OCI-LY7 (cell line): Measurements from ENCODE around the gene SLCO2A1. TPM values are rescaled to one million over a fixed set of nuclear protein-coding genes. Genes with fewer than 3 reads are reported as not detected.

ENCODE experiments used
- BruUV-seq: library from RNA; stranded (reverse); fragments of 400-500 nt; replicated peaks from 2 replicates; lab custom pipeline; 2021; lab: Mats Ljungman, UMichigan
- CTCF ChIA-PET: fragments of 300-600 bp; sonication (Branson Sonifier 250); formaldehyde crosslinking; loops from one replicate; lab custom pipeline; 2022; ENCODE audit warnings: antibody characterized with exemption; ENCODE audit not compliant: unreplicated experiment; lab: Charles Lee
- POLR2A ChIA-PET: fragments of 300-600 bp; sonication (Branson Sonifier 250); formaldehyde crosslinking; loops from one replicate; lab custom pipeline; 2022; ENCODE audit warnings: antibody characterized with exemption; lab: Charles Lee
- DNase-seq: peaks from one replicate; pipeline ENCODE4 v3.0.0-alpha.2; 2015; ENCODE audit warnings: low spot score
- H2AFZ ChIP-seq: fragments of 200-600 bp; sonication (generic), shearing (Covaris generic); 2 replicates; pipeline ENCODE4 v1.6.1; 2014; ENCODE audit warnings: mild to moderate bottlenecking, antibody characterized with exemption, low read length, moderate library complexity
- H3K27ac ChIP-seq: fragments of 200-600 bp; sonication (generic); 2 replicates; pipeline ENCODE4 v1.5.1; 2014; ENCODE audit warnings: mixed run types, low read depth, mild to moderate bottlenecking, moderate library complexity, low read length, inconsistent platforms; ENCODE audit not compliant: poor library complexity, severe bottlenecking
- H3K36me3 ChIP-seq: fragments of 200-600 bp; sonication (generic); 2 replicates; pipeline ENCODE4 v1.6.1; 2014; ENCODE audit warnings: mild to moderate bottlenecking, antibody characterized with exemption, low read length, moderate library complexity, mixed read lengths; ENCODE audit not compliant: insufficient read depth
- H3K4me1 ChIP-seq: fragments of 200-600 bp; sonication (generic); 2 replicates; pipeline ENCODE4 v1.5.1; 2014; ENCODE audit warnings: mild to moderate bottlenecking, low read length; ENCODE audit not compliant: insufficient read depth, poor library complexity, severe bottlenecking
- H3K4me2 ChIP-seq: fragments of 200-600 bp; sonication (generic); 2 replicates; pipeline ENCODE4 v1.6.1; 2014; ENCODE audit warnings: mild to moderate bottlenecking, low read length
- H3K4me3 ChIP-seq: fragments of 200-600 bp; sonication (generic); 2 replicates; pipeline ENCODE4 v1.5.1; 2014; ENCODE audit warnings: mild to moderate bottlenecking, low read depth, low read length; ENCODE audit not compliant: poor library complexity, severe bottlenecking
- H3K79me2 ChIP-seq: fragments of 200-600 bp; sonication (generic); 2 replicates; pipeline ENCODE4 v1.6.1; 2016; ENCODE audit warnings: low read depth, mild to moderate bottlenecking, low read length, moderate library complexity, mixed read lengths; ENCODE audit not compliant: insufficient read depth
- H3K9me2 ChIP-seq: fragments of 200-600 bp; sonication (generic); 2 replicates; pipeline ENCODE4 v1.6.1; 2016; ENCODE audit warnings: mild to moderate bottlenecking, low read length, mixed read lengths; ENCODE audit not compliant: insufficient read depth
- H3K9me3 ChIP-seq: fragments of 200-600 bp; sonication (generic); 2 replicates; pipeline ENCODE4 v1.6.1; 2014; ENCODE audit warnings: mild to moderate bottlenecking, mixed run types, low read length, mixed read lengths
- H4K20me1 ChIP-seq: fragments of 200-600 bp; sonication (generic); 2 replicates; pipeline ENCODE4 v1.6.1; 2014; ENCODE audit warnings: mild to moderate bottlenecking, antibody characterized with exemption, low read length, moderate library complexity, mixed read lengths; ENCODE audit not compliant: insufficient read depth
- CTCF ChIP-seq: fragments of 200-600 bp; sonication (generic); conservative IDR thresholded peaks from 2 replicates; pipeline ENCODE4 v1.5.1; 2014; ENCODE audit warnings: mild to moderate bottlenecking, antibody characterized with exemption, low read length, moderate library complexity, mixed read lengths
- EZH2phosphoT487 ChIP-seq: fragments of 200-600 bp; sonication (generic); IDR thresholded peaks from 2 replicates; pipeline ENCODE4 v1.6.1; 2018; ENCODE audit warnings: low read depth, borderline replicate concordance, mild to moderate bottlenecking, mixed run types, antibody characterized with exemption, low read length, moderate library complexity, mixed read lengths
- intact Hi-C: fragments of 100-400 bp; cut with micrococcal nuclease; formaldehyde crosslinking; loops from one replicate; pipeline ENCODE4 v1.10.0; 2022; ENCODE audit not compliant: unreplicated experiment
- total RNA-seq, 2 experiments: library from RNA; depleted of rRNA in 1 of 2; stranded (reverse); fragments of >200 nt in 1 of 2; shearing (Covaris generic) in 1 of 2; gene quantifications; 2 replicates each; pipeline ENCODE4 v1.2.3, GENCODE V29; 2014 to 2022

Gene SLCO2A1
- total RNA-seq, 2 experiments from 2014 or later, result not detected

GRCh38 chr3:133997871-133998635, 31.7 kb downstream of the SLCO2A1 start:
- BruUV-seq, result no TSS peak
- intact Hi-C loops, result no loop called here
- Histone ChIP-seq H2AFZ (no peak overlapping the region), H3K4me2 (no peak overlapping the region), H3K9me3 (no peaks in the 10 kb centered on the region), H3K79me2 (no peaks in the 10 kb centered on the region), H3K4me3 (no peak overlapping the region), H3K27ac (no peak overlapping the region), H3K36me3 (no peaks in the 10 kb centered on the region), H3K4me1 (no peaks in the 10 kb centered on the region), H4K20me1 (no peaks in the 10 kb centered on the region), H3K9me2 (no peaks in the 10 kb centered on the region)
- POLR2A ChIA-PET, result interaction anchor here (0.6 to 0.8 kb wide), 2 partner anchors 52 to 656 kb away, joined by 3 to 5 read pairs; no protein-coding TSS in a partner anchor
- CTCF ChIA-PET, result no interaction called here
- TF ChIP-seq EZH2phosphoT487 (no peak), CTCF (no peak)
- no peak for DNase-seq

DNA sequence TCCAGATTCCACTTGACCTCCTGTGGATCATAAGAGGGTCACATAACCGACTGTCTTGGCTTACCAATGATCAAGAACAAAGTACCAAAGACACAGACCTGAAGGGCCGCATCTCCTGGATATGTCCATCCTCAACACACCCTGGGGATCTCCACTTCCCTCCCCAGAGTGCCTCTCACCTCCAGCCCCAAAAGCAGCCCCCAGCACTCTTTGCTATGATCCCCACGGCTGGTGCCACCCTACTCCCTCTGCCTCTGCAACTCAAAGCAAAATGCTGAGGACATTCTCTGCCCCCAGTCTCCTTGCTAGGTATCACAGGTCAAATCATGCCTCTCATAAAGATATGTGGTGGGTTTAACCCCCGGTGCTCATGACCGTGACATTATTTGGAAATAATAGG, 32.7 kb downstream of the SLCO2A1 start:
- no TSS peak for BruUV-seq
- Histone ChIP-seq H3K9me3 (no peaks in the 10 kb centered on the region), H3K4me3 (no peak overlapping the region), H3K79me2 (no peaks in the 10 kb centered on the region), H2AFZ (no peak overlapping the region), H3K4me1 (no peaks in the 10 kb centered on the region), H3K9me2 (no peaks in the 10 kb centered on the region), H3K27ac (no peak overlapping the region), H3K36me3 (no peaks in the 10 kb centered on the region), H4K20me1 (no peaks in the 10 kb centered on the region), H3K4me2 (no peak overlapping the region)
- CTCF ChIA-PET, result no interaction called here
- intact Hi-C loops, result no loop called here
- no peak for DNase-seq
- POLR2A ChIA-PET, result no interaction called here
- no peak for TF ChIP-seq EZH2phosphoT487
- TF ChIP-seq CTCF, result no peak

GRCh38 chr3:133996251-133996661, 33.5 kb downstream of the SLCO2A1 start:
- Histone ChIP-seq H3K27ac (no peak overlapping the region), H3K4me2 (no peak overlapping the region), H3K9me3 (no peaks in the 10 kb centered on the region), H2AFZ (no peak overlapping the region), H3K9me2 (no peaks in the 10 kb centered on the region), H4K20me1 (no peaks in the 10 kb centered on the region), H3K36me3 (no peaks in the 10 kb centered on the region), H3K79me2 (no peaks in the 10 kb centered on the region), H3K4me1 (no peaks in the 10 kb centered on the region), H3K4me3 (no peak overlapping the region)
- BruUV-seq, result no TSS peak
- TF ChIP-seq CTCF, result no peak
- TF ChIP-seq EZH2phosphoT487, result no peak
- no peak for DNase-seq
- CTCF ChIA-PET, result no interaction called here
- POLR2A ChIA-PET, result no interaction called here
- intact Hi-C loops, result no loop called here
